ENCODE measurements around the gene GP1BB. TPM values are rescaled to one million over a fixed set of nuclear protein-coding genes. Genes with fewer than 3 reads are reported as not detected.

GP1BB gene
- total RNA-seq, 2 experiments from 2014 or later, result not detected

DNA sequence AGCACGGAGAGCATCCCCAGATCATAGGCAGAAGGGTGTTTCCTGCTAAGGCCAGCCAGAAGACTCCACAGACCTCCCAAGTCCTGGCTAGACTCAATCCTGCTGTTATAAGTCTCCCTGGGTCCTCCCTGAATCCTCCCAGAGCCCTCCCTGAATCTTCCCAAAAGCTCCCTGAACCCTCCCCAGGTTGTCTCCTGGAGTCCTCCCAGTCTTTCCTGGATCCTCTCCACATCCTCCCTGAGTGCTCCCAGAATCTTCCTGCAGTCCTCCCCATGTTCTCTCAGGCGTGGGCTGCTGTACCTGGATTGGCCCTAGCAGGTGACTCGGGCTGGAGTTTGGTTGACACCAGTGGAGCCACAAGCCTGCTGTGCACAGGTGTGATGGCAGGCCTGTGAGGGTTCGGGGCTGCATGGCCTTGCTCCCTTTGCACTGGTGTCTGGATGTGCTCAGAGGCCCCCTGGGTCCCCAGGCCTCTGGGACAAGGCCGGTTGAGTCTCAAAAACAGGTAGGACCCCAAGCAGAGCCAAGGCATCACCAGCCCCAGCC is 11.6 kb downstream of the GP1BB start:
- intact Hi-C loops (cut with micrococcal nuclease), result no loop called here
- ATAC-seq, result no peak
- CTCF ChIA-PET, result interaction anchor here (6.3 kb wide), 1 partner anchor 178 kb away, joined by 144 read pairs; no protein-coding TSS in a partner anchor
- no peak for DNase-seq
- Mint-ChIP-seq H3K36me3 (ENCODE audit: low read depth) (no peaks in the 10 kb centered on the region), H3K27me3 (peaks cover 1% of the 10 kb centered on the region), H3K27ac (no peak overlapping the region), H3K4me1 (ENCODE audit: low read depth) (peaks cover 2% of the 10 kb centered on the region), H3K9me3 (no peaks in the 10 kb centered on the region), H3K4me3 (no peak overlapping the region)
- POLR2A ChIA-PET, result no interaction called here
- TF ChIP-seq, protein P1, sequence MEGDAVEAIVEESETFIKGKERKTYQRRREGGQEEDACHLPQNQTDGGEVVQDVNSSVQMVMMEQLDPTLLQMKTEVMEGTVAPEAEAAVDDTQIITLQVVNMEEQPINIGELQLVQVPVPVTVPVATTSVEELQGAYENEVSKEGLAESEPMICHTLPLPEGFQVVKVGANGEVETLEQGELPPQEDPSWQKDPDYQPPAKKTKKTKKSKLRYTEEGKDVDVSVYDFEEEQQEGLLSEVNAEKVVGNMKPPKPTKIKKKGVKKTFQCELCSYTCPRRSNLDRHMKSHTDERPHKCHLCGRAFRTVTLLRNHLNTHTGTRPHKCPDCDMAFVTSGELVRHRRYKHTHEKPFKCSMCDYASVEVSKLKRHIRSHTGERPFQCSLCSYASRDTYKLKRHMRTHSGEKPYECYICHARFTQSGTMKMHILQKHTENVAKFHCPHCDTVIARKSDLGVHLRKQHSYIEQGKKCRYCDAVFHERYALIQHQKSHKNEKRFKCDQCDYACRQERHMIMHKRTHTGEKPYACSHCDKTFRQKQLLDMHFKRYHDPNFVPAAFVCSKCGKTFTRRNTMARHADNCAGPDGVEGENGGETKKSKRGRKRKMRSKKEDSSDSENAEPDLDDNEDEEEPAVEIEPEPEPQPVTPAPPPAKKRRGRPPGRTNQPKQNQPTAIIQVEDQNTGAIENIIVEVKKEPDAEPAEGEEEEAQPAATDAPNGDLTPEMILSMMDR (IDR thresholded peaks at IDR 0.05), result no peak

DNA sequence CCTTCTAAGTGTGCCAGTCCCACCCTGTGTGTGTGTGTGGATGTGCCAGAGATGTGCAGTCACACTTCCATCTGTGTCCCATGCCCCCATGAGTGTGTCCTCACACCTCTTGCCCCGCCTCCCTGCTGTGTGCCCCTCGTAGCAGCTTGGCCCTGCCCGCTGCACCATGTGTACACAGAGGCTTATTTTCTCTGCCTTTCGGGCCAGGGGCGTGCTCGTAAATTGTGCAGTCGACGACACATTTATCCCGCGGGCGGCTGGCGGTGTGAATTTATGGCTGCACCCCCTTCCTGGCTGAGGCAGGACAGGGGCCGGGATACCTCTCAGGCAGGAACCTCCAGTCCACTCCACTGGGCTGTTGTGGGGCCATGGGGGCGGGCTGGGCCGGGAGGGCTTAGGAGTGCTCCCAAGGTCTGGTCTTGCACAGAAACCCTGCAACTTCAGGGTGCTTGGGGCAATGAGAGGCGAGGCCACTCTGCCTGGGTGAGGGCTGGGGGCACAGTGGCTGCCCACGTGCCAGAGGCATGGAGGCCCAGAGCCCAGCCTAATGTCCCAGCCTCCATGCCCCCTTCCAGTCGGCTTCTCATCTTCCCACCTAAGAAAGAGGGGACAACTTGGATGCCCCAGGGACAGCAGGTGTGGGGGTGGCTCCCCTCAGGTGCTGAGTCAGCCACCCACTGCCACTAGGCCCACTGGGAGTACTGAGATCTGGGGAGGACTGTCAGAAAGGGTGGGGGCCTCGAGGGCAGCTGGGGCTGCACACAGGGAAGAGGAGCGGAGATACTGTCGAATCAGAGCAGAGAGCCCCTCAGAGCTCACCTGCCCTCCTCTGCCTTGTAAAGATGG is 12.5 kb downstream of the GP1BB start:
- Mint-ChIP-seq H3K27ac (no peak overlapping the region), H3K4me3 (no peak overlapping the region), H3K36me3 (ENCODE audit: low read depth) (no peaks in the 10 kb centered on the region), H3K4me1 (ENCODE audit: low read depth) (no peaks in the 10 kb centered on the region), H3K9me3 (no peaks in the 10 kb centered on the region), H3K27me3 (no peaks in the 10 kb centered on the region)
- no peak for DNase-seq
- ATAC-seq, result no peak
- POLR2A ChIA-PET, result no interaction called here
- TF ChIP-seq, protein P1 (IDR thresholded peaks at IDR 0.05), result no peak
- CTCF ChIA-PET, result no interaction called here
- intact Hi-C loops (cut with micrococcal nuclease), result no loop called here

DNA sequence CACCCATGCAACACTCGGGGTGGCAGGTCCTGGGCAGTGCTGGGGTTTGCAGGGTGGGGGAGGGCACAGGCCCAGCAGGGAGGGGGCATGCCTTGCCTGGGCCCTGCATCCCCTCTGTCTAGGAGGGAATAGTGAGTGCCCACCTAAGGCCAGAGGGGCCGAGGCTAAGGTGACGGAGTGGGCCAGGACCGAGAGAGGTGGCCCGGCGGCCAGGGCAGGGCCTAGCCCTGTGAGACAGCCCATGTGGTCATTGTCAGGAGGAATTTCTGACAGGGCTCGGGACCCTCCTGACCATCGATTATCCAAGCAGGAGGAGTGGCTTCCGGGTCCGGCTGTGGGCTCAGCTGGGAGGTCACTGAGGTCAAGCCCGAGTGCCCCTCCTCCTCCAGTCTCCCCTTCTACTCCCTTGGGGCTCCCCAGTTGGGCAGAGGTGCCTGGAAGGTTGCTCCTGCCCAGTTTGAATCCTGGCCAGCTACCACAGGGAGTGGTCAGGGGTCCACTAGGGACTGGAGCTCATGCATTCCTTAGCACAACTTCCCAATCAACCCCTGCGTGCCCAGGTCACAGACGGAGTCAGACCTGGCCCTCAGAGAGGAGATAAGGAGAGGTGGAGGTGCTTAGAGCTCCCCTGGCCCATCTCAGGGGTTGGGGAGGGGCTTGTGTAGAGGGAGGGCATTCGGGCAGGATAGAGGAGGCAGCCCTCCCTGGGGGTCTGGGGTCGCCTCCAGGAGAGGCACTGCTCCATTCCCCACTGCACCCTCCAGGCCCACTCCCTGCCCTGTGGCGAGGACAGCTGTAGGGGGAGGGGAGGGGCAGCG is 14.7 kb downstream of the GP1BB start:
- intact Hi-C loops (cut with micrococcal nuclease), result no loop called here
- POLR2A ChIA-PET, result no interaction called here
- DNase-seq, result no peak
- TF ChIP-seq, protein P1 (IDR thresholded peaks at IDR 0.05), result no peak
- H3K4me3 Mint-ChIP-seq, result no peak overlapping the region
- H3K36me3 Mint-ChIP-seq (ENCODE audit: low read depth), result no peaks in the 10 kb centered on the region
- no peaks in the 10 kb centered on the region for H3K27me3 Mint-ChIP-seq
- no peak overlapping the region for H3K27ac Mint-ChIP-seq
- no peaks in the 10 kb centered on the region for H3K4me1 Mint-ChIP-seq (ENCODE audit: low read depth)
- H3K9me3 Mint-ChIP-seq, result no peaks in the 10 kb centered on the region
- ATAC-seq, result no peak
- CTCF ChIA-PET, result interaction anchor here (1.3 kb wide), 1 partner anchor 172 kb away, joined by 3 read pairs; no protein-coding TSS in a partner anchor

DNA sequence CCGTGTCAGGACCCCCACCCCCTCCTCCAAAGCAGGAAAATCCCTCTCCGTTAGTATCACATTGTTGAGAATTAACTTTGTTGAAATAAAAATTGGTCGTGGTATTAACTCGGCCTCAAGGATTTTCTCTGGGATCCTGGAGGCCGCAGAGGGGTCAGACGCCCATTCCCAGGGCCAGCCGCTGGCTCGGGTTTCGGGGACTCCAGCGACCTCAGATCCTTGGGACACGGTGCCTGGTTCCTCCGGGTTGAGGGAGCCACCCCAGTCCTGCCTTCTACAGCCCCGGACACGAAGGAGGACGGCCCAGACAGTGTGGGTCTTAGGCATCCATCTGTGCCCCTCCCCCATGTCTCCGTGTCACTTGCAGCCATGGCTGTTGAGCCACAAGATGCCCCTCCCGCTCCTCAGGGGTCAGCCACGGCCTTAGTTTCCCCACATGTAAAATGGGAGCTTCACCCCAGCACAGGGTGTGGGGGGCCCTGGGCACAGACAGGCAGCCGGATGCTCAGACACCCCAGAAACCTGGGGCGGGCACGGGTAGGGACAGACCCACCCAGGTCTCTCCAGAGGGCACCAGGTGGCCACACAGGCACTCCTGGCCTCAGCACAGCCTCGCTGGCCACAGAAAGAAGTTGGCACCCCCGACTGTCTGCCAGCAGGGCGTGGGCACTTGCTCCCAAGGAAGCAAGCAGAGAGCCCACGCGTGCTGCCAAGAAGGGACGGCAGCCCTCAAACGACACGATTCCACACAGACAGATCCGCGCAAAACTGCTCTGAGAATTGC is 15.5 kb downstream of the GP1BB start:
- ChIA-PET POLR2A (no interaction called here), CTCF (interaction anchor here (1.3 kb wide), 1 partner anchor 171 kb away, joined by 3 read pairs; no protein-coding TSS in a partner anchor)
- Mint-ChIP-seq H3K27me3 (no peaks in the 10 kb centered on the region), H3K9me3 (no peaks in the 10 kb centered on the region), H3K27ac (no peak overlapping the region), H3K36me3 (ENCODE audit: low read depth) (no peaks in the 10 kb centered on the region), H3K4me1 (ENCODE audit: low read depth) (no peaks in the 10 kb centered on the region), H3K4me3 (no peak overlapping the region)
- TF ChIP-seq, protein P1 (IDR thresholded peaks at IDR 0.05), result no peak
- DNase-seq (no peak), ATAC-seq (no peak)
- intact Hi-C loops (cut with micrococcal nuclease), result no loop called here
